Lung (tissue), 16 donors: Measurements from ENCODE around the gene MAGEA3. TPM values are rescaled to one million over a fixed set of nuclear protein-coding genes. Genes with fewer than 3 reads are reported as not detected.
"Not testable (repeated sequence)": the region's sequence is repeated elsewhere in the genome, so short reads cannot be mapped to it uniquely, and the experiment has no call there.

Experiments used
- ATAC-seq: fragments of 200-7000 bp; cut with Tn5 transposase; one replicate; pipeline ENCODE4 v1.9.1; 2020; ENCODE audit warnings: moderate number of reproducible peaks; ENCODE audit not compliant: insufficient read depth, low FRiP score
- DNase-seq, 3 donors: peaks; one replicate each; pipeline ENCODE4 v3.0.0-alpha.2; 2013 to 2017
- H3K27ac ChIP-seq, 2 donors: one replicate each; pipeline ENCODE4 v1.5.1; 2013; ENCODE audit warnings: mild to moderate bottlenecking in 2 of 2, moderate library complexity in 2 of 2, control low read depth in 1 of 2, inconsistent platforms in 1 of 2, low read depth in 1 of 2, low read length in 1 of 2
- H3K27me3 ChIP-seq, 3 donors: one replicate each; pipeline ENCODE4 v1.5.1; 2013; ENCODE audit warnings: low read length in 2 of 3; ENCODE audit not compliant: control insufficient read depth in 3 of 3, insufficient read depth in 3 of 3
- H3K36me3 ChIP-seq, 4 donors: one replicate each; pipeline ENCODE4 v1.5.1; 2013; ENCODE audit warnings: low read length in 4 of 4, mild to moderate bottlenecking in 1 of 4, moderate library complexity in 1 of 4; ENCODE audit not compliant: control insufficient read depth in 4 of 4, insufficient read depth in 4 of 4
- H3K4me1 ChIP-seq, 5 donors: one replicate each; pipeline ENCODE4 v1.5.1; 2013; ENCODE audit warnings: low read length in 5 of 5, mild to moderate bottlenecking in 2 of 5, moderate library complexity in 1 of 5; ENCODE audit not compliant: control insufficient read depth in 5 of 5, insufficient read depth in 5 of 5
- H3K4me3 ChIP-seq: one replicate; pipeline ENCODE4 v1.5.1; 2013; ENCODE audit warnings: mild to moderate bottlenecking, control low read depth, moderate library complexity
- H3K9ac ChIP-seq, 2 donors: one replicate each; pipeline ENCODE4 v1.5.1; 2013; ENCODE audit warnings: low read length in 2 of 2, control low read depth in 1 of 2; ENCODE audit not compliant: insufficient read depth in 1 of 2
- H3K9me3 ChIP-seq, 4 donors: one replicate each; pipeline ENCODE4 v1.5.1; 2013; ENCODE audit warnings: low read length in 3 of 4, mild to moderate bottlenecking in 1 of 4, moderate library complexity in 1 of 4; ENCODE audit not compliant: control insufficient read depth in 4 of 4, insufficient read depth in 3 of 4
- CTCF ChIP-seq: IDR thresholded peaks from 2 replicates; pipeline ENCODE4 v1.5.1; 2012; ENCODE audit warnings: mild to moderate bottlenecking; ENCODE audit errors: control extremely low read depth, extremely low read depth
- WGBS, 2 donors: extraction: QIAGEN DNeasy Blood & Tissue Kit; methylation state at CpG; one replicate each; pipeline ENCODE4 v1.1.7; 2013; 5-methylcytosine and 5-hydroxymethylcytosine counted together
- long read RNA-seq, 5 donors: transcript quantifications; one replicate each; lab custom pipeline, GENCODE V29; 2026
- polyA plus RNA-seq, 2 donors: library from polyadenylated mRNA; stranded (reverse); fragments of 200-250 nt; gene quantifications; one replicate each; pipeline ENCODE4 v1.2.1, GENCODE V29; 2013
- total RNA-seq, 2 donors: library from RNA; depleted of rRNA in 1 of 2; stranded (reverse); fragments of >200 nt in 1 of 2; gene quantifications; one replicate each; pipeline ENCODE4 v1.2.1, GENCODE V29; 2014 to 2021
- donor health status: control.
- donor health status: control.
- donor health status: Bipolar disorder and iron deficiency.
- donor health status: healthy.
- donor health status: DM: yes; HTN: yes; CAD: no.

MAGEA3 gene
- total RNA-seq = not detected
- not detected for polyA plus RNA-seq
- long read RNA-seq, donor 1 = 0 reads
- long read RNA-seq, donor 2 = 0 reads
- long read RNA-seq, donor 3 = 0 reads
- long read RNA-seq, donor 4 = 0 reads
- long read RNA-seq, donor 5 = 0 reads

GRCh38 chrX:152697952-152698931 lies at the start of gene MAGEA3:
Gene MAGEA3 (plus strand): TSS chrX:152698794. CDS start chrX:152700833, 2,039 bp downstream.
- not testable (repeated sequence) for ATAC-seq, H3K9ac ChIP-seq, H3K27me3 ChIP-seq, H3K36me3 ChIP-seq, H3K4me1 ChIP-seq, H3K4me3 ChIP-seq, H3K27ac ChIP-seq, H3K9me3 ChIP-seq, DNase-seq
- WGBS, 2 donors = 87% methylated on average over 7 of the region's 34 CpGs; no CpG with 5 or more reads in 1 of the 2 donors

GRCh38 chrX:152652060-152652459 lies 46.5 kb upstream of the MAGEA3 start:
- WGBS, 2 donors = 88 to 94% methylated on average over 6 of the region's 6 CpGs
- Histone ChIP-seq H3K27ac (no peak overlapping the region), H3K4me1 (no peaks in the 10 kb centered on the region), H3K27me3 (no peaks in the 10 kb centered on the region), H3K4me3 (no peak overlapping the region), H3K9ac (no peak overlapping the region), H3K36me3 (no peaks in the 10 kb centered on the region), H3K9me3 (peaks cover 0 to 2% (median 0%) of the 10 kb centered on the region in 4 donors)
- no peak for ATAC-seq
- TF ChIP-seq CTCF = no peak
- no peak for DNase-seq

- DNase-seq (no peak), ATAC-seq (no peak)
- no peak overlapping the region for H3K27ac ChIP-seq
- WGBS, 2 donors = 87 to 97% methylated on average over 15 to 16 of the region's 16 CpGs
- no peaks in the 10 kb centered on the region for H3K36me3 ChIP-seq
- no peak overlapping the region for H3K9ac ChIP-seq
- no peak overlapping the region for H3K4me3 ChIP-seq
- H3K27me3 ChIP-seq = no peaks in the 10 kb centered on the region
- no peak for TF ChIP-seq CTCF
- no peaks in the 10 kb centered on the region for H3K4me1 ChIP-seq
- peaks cover 0 to 2% (median 0%) of the 10 kb centered on the region in 4 donors for H3K9me3 ChIP-seq
Measured at GRCh38 chrX:152652467-152652866, 46.1 kb upstream of the MAGEA3 start.

- Histone ChIP-seq H3K9ac (no peak overlapping the region), H3K4me1 (no peaks in the 10 kb centered on the region), H3K36me3 (no peaks in the 10 kb centered on the region), H3K9me3 (peaks cover 0 to 5% (median 0%) of the 10 kb centered on the region in 4 donors), H3K4me3 (no peak overlapping the region), H3K27me3 (no peaks in the 10 kb centered on the region), H3K27ac (no peak overlapping the region)
- DNase-seq (no peak), ATAC-seq (no peak)
- 70 to 80% methylated on average over 4 of the region's 4 CpGs for WGBS, 2 donors
- TF ChIP-seq CTCF = no peak
Measured at GRCh38 chrX:152656087-152656486, 42.5 kb upstream of the MAGEA3 start.
